HG03039 (cell line): ENCODE measurements around the gene ST6GALNAC6.
"Not testable (repeated sequence)": the region's sequence is repeated elsewhere in the genome, so short reads cannot be mapped to it uniquely, and the experiment has no call there.

Experiments
- ATAC-seq: cut with Tn5 transposase; IDR thresholded peaks from one replicate; pipeline ENCODE4 v1.9.1; 2021; ENCODE audit warnings: mild to moderate bottlenecking, moderate library complexity; ENCODE audit not compliant: unreplicated experiment

Gene ST6GALNAC6

DNA sequence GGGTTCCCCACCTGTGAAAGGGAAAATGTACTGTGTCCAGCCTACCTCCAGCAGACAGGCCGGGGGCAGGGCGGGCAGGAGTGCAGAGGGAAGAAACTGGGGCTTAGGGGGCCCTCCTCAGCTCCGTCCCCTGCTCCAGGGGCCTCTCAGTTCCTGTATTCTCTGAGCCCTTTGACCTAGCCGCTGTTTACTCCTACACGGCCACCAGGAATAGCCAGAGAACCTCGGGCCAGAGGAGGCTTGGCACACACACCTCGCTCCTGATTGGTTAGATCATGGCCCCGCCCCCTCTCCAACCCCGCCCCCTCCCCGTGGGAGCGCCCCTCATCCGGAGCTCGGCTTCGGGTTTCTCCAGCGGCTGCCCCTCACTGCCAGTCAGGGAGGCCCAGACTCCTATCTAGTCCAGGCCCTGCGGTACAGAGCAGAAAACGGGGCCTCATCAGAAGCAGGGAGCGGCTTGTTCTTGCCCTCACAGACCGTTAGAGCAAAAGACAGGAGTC is 2.2 kb downstream of the ST6GALNAC6 start:
- no peak for ATAC-seq

GRCh38 chr9:127896395-127897192 is 2.8 kb downstream of the ST6GALNAC6 start:
- ATAC-seq, result no peak

GRCh38 chr9:127895811-127896210 is 3.6 kb downstream of the ST6GALNAC6 start:
- ATAC-seq, result no peak

DNA sequence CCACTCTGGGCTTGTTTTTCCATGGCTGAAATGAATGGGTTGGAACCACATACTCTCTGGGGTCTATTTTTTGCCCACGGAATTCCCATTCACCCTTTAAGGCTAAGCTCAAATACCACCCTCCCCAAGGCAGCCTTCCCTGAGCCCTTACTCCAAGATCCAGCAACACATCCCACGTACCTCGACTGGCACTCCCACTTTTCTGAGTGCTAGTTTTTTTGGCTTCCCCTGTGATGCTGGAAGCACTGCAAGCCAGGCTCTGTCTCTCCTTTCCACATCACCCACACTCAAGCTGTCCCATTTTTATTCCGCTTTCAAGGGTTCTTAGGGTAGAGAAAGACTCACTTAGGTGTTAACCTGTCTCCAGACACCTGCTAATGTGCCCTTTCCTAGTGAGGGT is 6.0 kb downstream of the ST6GALNAC6 start:
- ATAC-seq, result no peak

DNA sequence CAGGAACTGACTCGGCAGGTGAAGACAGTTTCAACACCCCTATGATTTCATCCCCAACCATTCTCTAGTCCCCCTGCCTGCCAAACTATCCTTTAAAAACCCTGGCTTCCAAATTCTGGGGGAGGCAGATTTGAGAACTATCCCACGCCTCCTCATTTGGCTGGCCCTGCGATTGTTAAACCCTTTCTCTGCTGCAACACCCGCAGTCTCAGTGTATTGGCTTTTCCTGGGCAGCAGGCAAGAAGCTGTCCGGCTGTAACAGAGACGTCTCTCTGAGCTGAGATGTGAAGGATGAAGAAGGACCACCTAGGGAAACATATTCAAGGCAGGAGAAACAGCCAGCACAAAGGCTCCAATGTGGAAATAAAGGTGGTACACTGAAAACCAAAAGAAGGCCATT is 6.6 kb downstream of the ST6GALNAC6 start:
- no peak for ATAC-seq

DNA sequence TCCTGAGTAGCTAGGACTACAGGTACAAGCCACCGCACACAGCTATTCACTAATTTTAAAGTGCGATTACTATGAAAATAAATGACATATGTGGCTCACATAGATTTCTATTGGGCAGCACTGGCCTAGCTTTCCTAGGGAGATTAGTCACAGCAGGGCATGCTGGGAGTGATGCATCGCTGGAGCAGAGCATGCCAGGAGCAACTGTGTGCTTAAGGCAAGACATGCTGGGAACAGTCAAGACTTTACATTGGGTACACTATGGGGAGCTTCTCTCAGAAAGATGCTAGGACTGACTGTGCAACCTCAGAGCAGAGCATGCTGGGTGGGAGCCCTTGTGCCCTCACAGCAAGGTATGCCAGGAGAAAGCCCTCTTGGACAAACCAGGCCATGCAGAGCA is 9.3 kb downstream of the ST6GALNAC6 start:
- ATAC-seq, result no peak

GRCh38 chr9:127887792-127888191 is 11.6 kb downstream of the ST6GALNAC6 start:
- no peak for ATAC-seq

GRCh38 chr9:127886401-127886972 is 12.9 kb downstream of the ST6GALNAC6 start:
- ATAC-seq, result no peak

- no peak for ATAC-seq
Observed at GRCh38 chr9:127885508-127886281, 13.7 kb downstream of the ST6GALNAC6 start.

DNA sequence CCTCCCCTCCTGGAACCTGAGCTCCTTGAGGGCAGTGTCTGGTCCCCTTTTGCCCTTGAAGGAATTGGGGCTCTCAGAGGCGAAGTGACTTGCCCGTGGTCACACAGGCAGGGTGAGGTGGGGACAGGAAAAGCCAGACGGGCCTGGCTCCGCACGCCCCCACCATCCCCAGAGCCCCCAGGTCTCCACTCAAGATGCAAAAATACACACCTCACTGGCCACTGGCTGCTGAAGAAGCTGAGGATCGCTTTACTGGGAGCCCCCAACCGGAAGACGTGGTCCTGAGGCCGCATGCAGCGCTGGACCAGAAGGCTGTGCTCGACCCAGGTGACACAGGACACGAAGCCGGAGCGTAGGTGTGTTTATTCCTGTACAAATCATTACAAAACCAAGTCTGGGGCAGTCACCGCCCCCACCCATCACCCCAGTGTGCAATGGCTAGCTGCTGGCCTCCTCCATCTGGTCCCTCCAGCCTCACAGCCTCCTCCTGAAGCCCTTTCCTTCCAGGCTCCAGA is 14.4 kb downstream of the ST6GALNAC6 start:
- no peak for ATAC-seq

DNA sequence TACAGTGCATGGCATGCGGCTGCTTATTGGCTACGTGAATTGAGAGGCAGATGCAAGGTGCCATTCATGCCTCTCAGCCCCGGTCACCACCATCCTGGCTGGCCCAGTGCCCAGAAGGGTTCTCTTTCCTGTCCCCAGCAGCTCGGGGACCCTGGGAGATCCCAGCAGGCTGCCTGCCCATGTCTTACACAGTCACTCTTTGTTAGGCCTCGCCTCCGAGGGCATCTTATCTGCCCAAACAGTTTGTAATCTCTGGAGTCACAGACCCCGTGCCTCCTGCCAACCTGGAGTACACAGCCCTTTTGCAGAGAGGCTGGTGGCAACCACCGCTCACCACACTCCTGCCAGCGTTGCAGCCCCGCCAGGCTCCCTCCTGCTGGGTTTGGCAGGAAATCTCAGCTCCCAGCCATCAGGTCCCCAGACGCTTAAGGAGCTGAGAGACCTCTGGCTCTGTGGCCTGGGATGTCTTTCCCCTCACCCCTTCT is 14.9 kb downstream of the ST6GALNAC6 start:
- no peak for ATAC-seq

GRCh38 chr9:127883959-127884358 is 15.4 kb downstream of the ST6GALNAC6 start:
- no peak for ATAC-seq

DNA sequence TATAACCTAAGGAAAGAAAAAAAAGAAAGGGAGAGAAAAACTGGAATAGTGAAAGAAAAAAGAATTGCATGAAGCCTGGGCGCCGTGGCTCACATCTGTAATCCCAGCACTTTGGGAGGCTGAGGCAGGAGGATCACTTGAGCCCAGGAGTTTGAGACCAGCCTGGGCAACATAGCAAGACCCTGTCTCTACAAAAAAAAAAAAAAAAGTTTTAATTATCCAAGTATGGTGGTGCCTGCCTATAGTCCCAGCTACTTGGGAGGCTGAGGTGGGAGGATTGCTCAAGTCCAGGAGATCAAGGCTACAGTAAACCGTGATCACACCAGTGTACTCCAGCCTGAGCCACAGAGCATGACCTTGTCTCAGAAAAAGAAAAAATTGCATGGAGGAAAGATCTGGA is 17.7 kb downstream of the ST6GALNAC6 start:
- ATAC-seq, result not testable (repeated sequence)

GRCh38 chr9:127880143-127880542 is 19.3 kb downstream of the ST6GALNAC6 start:
- ATAC-seq, result no peak

DNA sequence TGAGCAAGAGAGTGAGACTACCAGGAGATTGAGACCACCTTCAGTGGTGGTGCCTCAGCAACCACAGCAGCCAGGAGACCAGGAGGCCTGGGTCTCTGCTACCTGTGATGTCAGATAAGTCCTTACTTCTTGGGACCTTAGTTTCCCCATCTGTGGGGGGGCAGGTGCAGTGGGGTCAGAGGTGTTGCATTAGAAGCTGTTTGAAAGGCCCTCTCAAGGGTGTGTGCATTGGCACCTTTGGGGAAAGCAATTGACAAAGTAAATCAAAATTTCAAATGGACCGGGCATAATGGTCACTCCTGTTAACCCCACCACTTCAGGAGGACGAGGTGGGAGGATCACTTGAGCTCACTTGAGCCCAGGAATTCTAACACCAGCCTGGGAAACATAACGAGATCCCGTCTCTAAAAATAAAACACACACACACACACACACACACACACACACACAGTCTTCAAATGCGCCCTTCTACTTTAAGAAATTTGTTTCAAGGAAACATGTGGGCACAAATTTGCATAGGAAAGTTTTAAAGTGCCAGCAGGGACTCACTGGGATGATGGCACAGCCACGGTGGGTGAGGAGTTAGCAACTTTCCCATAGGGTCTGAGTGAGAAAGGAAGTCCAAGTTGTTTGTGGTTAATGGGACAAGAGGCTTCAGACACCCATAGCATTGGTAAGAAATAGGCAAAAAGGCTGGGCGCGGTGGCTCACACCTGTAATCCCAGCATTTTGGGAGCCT is 20.6 kb downstream of the ST6GALNAC6 start:
- no peak for ATAC-seq

DNA sequence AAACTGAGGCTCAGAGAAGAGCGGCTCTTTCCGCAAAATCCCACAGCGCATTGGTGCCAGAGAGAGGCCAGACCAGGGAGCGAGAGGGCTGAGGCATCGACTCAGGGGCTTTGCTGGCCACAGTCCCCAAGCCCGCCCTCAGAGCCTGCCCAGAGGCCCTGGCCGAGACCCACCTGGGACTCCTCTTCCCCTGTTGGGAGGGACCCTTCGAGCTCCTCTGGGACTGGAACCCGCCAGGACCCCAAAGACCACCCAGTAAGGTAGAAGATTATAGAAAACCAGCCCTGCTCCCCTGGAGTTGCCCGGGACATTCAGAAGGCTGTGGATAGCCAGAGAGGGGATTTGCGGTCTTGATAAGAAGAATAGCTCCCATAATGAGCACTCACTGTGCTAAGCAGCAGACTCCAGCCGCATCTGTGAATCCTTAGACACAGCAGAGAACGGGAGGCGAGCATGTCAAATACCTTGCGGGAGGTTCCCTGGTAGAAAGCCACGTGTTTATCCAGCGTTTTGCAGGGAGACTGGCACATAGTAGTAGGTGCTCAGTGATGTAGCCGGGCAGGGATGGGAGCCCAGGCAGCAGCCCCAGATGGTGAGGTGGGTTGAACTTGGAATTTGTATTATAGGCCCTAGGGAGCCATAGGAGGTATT is 21.3 kb downstream of the ST6GALNAC6 start:
- ATAC-seq, result no peak

- no peak for ATAC-seq
Observed at GRCh38 chr9:127877566-127877998, 21.8 kb downstream of the ST6GALNAC6 start, which contains the start of gene AK1. AK1 (minus strand) TSS chr9:127877675; CDS start chr9:127874617, 3,058 bp downstream.

DNA sequence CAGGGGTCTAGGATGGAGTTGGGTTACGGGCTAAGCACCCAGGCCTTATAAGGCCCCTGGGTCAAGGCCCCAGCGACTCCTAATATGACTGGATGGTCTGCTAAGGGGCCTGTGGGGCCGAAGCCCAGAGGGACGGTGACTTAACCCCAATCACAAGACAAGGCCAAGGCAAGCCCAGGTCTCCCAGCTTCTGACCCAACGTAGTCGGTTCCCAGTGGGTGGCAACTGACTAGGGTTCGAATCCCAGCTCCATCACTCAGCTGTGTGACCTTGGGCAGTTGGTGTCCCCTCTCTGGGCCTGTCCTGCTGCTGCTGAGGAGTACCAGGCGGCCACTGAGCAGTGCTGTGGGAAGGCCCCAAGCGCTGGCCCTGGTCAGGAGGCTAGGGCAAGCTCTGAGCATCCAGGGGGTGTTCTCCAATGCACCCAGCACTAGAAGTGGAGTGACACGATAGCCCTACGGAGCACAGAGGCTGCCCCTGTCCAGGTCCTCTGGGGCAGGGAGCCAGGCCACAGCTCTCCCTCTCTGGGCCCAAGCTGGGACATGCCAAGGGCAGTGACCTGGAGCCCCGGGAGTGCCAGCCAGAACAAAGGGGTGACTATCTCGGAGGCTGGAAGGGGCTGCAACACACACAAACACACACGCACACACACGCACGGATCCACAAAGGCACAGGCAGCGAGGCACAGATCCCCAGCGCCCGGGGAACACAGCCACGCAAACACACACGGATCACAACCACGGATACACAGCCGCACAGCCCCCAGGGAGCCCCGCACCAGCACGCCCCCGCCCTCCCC is 22.4 kb downstream of the ST6GALNAC6 start:
- ATAC-seq, result no peak
